Stimulated activated CD4-positive, alpha-beta T cell treated with anti-CD3 and anti-CD28 coated beads, Interleukin-4, amount 100 ng/mL, for 48 hours (primary cell): Measurements from ENCODE around the gene ICAM4.
"Not testable (repeated sequence)": the region's sequence is repeated elsewhere in the genome, so short reads cannot be mapped to it uniquely, and the experiment has no call there.

Experiments used
- DNase-seq, 2 donors: peaks; one replicate each; pipeline ENCODE4 v3.0.0-alpha.2; 2020; ENCODE audit warnings: low read depth in 2 of 2

ICAM4 gene

GRCh38 chr19:10286803-10287737 lies at the start of gene ICAM4:
Gene ICAM4, plus strand, starts transcription at chr19:10286955. Its CDS starts 58 bp downstream, at chr19:10287013.
- peak in 1 of 2 donors; percentile 37 for DNase-seq

GRCh38 chr19:10237702-10238101 lies 49.1 kb upstream of the ICAM4 start:
- DNase-seq, result no peak

GRCh38 chr19:10238172-10238783 lies 48.5 kb upstream of the ICAM4 start:
- DNase-seq, result no peak

- not testable (repeated sequence) for DNase-seq
These were observed 44.8 kb upstream of the ICAM4 start for GRCh38 chr19:10241826-10242449.

- DNase-seq, result no peak
These were observed 43.1 kb upstream of the ICAM4 start for GRCh38 chr19:10243606-10244005.

- DNase-seq, result no peak
These were observed 41.4 kb upstream of the ICAM4 start for GRCh38 chr19:10245189-10245939.

- DNase-seq, result no peak
These were observed 40.2 kb upstream of the ICAM4 start for GRCh38 chr19:10246511-10246910.

- DNase-seq, result peak; percentile 88 to 94
These were observed 34.7 kb upstream of the ICAM4 start, which contains the start of gene MRPL4 for GRCh38 chr19:10251792-10252694. Gene MRPL4, plus strand, starts transcription at chr19:10252214. Its CDS starts 40 bp downstream, at chr19:10252254.

GRCh38 chr19:10252707-10253106 lies 34.0 kb upstream of the ICAM4 start:
- no peak for DNase-seq

GRCh38 chr19:10254244-10254643 lies 32.5 kb upstream of the ICAM4 start:
- DNase-seq, result no peak

- DNase-seq, result no peak
These were observed 31.4 kb upstream of the ICAM4 start for GRCh38 chr19:10255358-10255757.

- DNase-seq, result no peak
These were observed 30.2 kb upstream of the ICAM4 start for GRCh38 chr19:10256551-10256950.

- no peak for DNase-seq
These were observed 29.7 kb upstream of the ICAM4 start for GRCh38 chr19:10256970-10257615.

- DNase-seq, result no peak
These were observed 28.6 kb upstream of the ICAM4 start for GRCh38 chr19:10258080-10258710.

GRCh38 chr19:10259162-10259905 lies 27.4 kb upstream of the ICAM4 start:
- DNase-seq, result peak; percentile 94 to 96

GRCh38 chr19:10260141-10260584 lies 26.6 kb upstream of the ICAM4 start:
- peak; percentile 55 to 66 for DNase-seq

- DNase-seq, result no peak
These were observed 24.0 kb upstream of the ICAM4 start for GRCh38 chr19:10262771-10263170.

GRCh38 chr19:10266706-10267105 lies 20.0 kb upstream of the ICAM4 start:
- DNase-seq, result no peak

- DNase-seq, result no peak
These were observed 18.7 kb upstream of the ICAM4 start for GRCh38 chr19:10268071-10268470.
